Colon (tissue), 2 donors: ENCODE data around the gene CHTOP.
"Not testable (repeated sequence)": the region's sequence is repeated elsewhere in the genome, so short reads cannot be mapped to it uniquely, and the experiment has no call there.

Experiments
- FAIRE-seq: peaks from 2 replicates; lab custom pipeline; 2012; peaks lifted over from hg19 to GRCh38; lab: Jason Lieb, UNC
- donor health status: control.
- donor health status: control.

The CHTOP gene

GRCh38 chr1:153633161-153633753 is 609 bp upstream of the CHTOP start:
- no peak for FAIRE-seq

GRCh38 chr1:153635872-153636271 is 2.0 kb downstream of the CHTOP start:
- FAIRE-seq = no peak

GRCh38 chr1:153636312-153636711 is 2.4 kb downstream of the CHTOP start:
- FAIRE-seq = no peak

- no peak for FAIRE-seq
These were observed 4.4 kb downstream of the CHTOP start for GRCh38 chr1:153638261-153638660.

- no peak for FAIRE-seq
These were observed 5.4 kb downstream of the CHTOP start for GRCh38 chr1:153639280-153639679.

GRCh38 chr1:153640213-153640612 is 6.3 kb downstream of the CHTOP start:
- FAIRE-seq = not testable (repeated sequence)

- no peak for FAIRE-seq
These were observed 7.0 kb downstream of the CHTOP start for GRCh38 chr1:153640861-153641260.

GRCh38 chr1:153642161-153642560 is 8.3 kb downstream of the CHTOP start:
- no peak for FAIRE-seq

- FAIRE-seq = no peak
These were observed 9.2 kb downstream of the CHTOP start for GRCh38 chr1:153643100-153643499.

GRCh38 chr1:153643816-153644215 is 9.9 kb downstream of the CHTOP start:
- FAIRE-seq = no peak

GRCh38 chr1:153646672-153647345 is 12.9 kb downstream of the CHTOP start:
- FAIRE-seq = no peak

- no peak for FAIRE-seq
These were observed 13.5 kb downstream of the CHTOP start for GRCh38 chr1:153647346-153647714.

GRCh38 chr1:153648000-153648643 is 14.3 kb downstream of the CHTOP start:
- no peak for FAIRE-seq

- no peak for FAIRE-seq
These were observed 15.4 kb downstream of the CHTOP start for GRCh38 chr1:153649137-153649862.

GRCh38 chr1:153649863-153650235 is 16.0 kb downstream of the CHTOP start:
- FAIRE-seq = no peak

- no peak for FAIRE-seq
These were observed 17.9 kb downstream of the CHTOP start for GRCh38 chr1:153651771-153652170.

GRCh38 chr1:153652805-153653500 is 19.1 kb downstream of the CHTOP start:
- FAIRE-seq = no peak

- FAIRE-seq = no peak
These were observed 21.5 kb downstream of the CHTOP start for GRCh38 chr1:153655333-153655732.

- FAIRE-seq = no peak
These were observed 24.7 kb downstream of the CHTOP start, which contains the start of gene SNAPIN for GRCh38 chr1:153658400-153659174. TSS of gene SNAPIN (plus strand) at chr1:153658703. CDS start at chr1:153658744, 41 bp downstream.

- FAIRE-seq = no peak
These were observed 25.3 kb downstream of the CHTOP start for GRCh38 chr1:153659175-153659534.

GRCh38 chr1:153659656-153660055 is 25.8 kb downstream of the CHTOP start:
- FAIRE-seq = no peak
